Femur (tissue), 1 donor: ENCODE data around the gene CCDC15.

ENCODE experiments used
- DNase-seq: peaks from one replicate; pipeline ENCODE4 v3.0.0-alpha.2; 2017

Gene CCDC15, protein sequence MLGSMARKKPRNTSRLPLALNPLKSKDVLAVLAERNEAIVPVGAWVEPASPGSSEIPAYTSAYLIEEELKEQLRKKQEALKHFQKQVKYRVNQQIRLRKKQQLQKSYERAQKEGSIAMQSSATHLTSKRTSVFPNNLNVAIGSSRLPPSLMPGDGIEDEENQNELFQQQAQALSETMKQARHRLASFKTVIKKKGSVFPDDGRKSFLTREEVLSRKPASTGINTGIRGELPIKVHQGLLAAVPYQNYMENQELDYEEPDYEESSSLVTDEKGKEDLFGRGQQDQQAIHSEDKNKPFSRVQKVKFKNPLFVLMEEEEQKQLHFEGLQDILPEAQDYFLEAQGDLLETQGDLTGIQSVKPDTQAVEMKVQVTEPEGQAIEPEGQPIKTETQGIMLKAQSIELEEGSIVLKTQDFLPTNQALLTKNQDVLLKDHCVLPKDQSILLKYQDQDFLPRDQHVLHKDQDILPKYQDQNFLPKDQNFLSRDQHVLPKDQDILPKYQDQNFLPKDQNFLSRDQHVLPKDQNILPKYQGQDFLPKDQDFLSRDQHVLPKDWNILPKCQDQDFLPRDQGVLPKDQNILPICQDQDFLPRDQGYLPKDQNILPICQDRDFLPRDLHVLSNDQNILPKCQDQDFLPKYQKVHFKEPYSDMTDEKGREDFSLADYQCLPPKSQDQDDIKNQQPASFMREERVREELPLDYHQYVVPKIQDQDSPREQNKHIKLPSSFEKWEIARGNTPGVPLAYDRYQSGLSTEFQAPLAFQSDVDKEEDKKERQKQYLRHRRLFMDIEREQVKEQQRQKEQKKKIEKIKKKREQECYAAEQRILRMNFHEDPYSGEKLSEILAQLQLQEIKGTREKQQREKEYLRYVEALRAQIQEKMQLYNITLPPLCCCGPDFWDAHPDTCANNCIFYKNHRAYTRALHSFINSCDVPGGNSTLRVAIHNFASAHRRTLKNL

GRCh38 chr11:124953753-124954589 lies at the start of gene CCDC15:
CCDC15 (plus strand) TSS chr11:124954202; CDS start chr11:124954733, 531 bp downstream.
- DNase-seq, result peak; percentile 99

GRCh38 chr11:124915541-124916369 lies 38.2 kb upstream of the CCDC15 start:
- DNase-seq, result no peak

- DNase-seq, result no peak
Observed at GRCh38 chr11:124916370-124916710, 37.7 kb upstream of the CCDC15 start.

- peak; percentile 54 for DNase-seq
Observed at GRCh38 chr11:124917115-124917637, 36.8 kb upstream of the CCDC15 start.

GRCh38 chr11:124918950-124919349 lies 35.1 kb upstream of the CCDC15 start, which contains the start of gene HEPN1:
HEPN1 (plus strand) TSS chr11:124919250.
- no peak for DNase-seq

DNA sequence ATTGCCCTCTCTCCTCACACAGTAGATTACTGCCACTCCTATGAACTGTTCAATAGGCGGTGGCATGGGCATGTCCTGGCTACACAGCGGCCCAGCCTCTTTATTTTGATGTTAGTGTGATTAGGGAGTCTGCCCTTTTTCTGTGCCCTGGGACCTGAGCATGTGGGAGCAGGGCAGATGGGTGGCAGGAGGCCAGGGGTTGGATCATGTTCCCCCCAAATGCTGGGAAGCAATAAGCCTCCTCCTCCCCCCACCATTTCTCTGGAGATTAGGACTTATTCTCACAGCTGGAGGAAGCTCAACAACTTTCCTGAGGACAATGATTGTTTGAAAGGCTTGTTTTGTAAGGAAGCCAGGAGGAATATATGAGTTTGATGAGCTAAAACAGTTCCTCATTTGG lies 34.1 kb upstream of the CCDC15 start:
- DNase-seq, result no peak

DNA sequence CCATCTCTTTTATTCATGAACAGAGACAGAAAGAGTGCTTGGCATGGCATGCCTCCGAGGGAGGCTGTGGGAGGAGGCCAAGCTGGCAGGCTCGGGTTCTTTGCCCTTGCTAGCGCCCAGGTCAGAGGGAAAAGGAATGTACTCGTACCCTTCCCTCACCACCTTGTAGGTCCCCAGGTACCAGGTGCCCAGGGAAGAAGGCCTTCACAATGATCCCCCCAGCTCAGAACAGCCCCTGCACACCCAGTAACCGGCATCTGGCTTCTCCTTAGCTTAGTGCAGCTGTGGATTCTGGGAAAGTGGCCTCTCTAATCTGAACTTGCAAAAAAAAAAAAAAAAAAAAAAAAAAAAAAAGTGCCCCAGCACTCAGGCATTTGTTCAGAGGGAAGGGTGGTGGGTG lies 33.6 kb upstream of the CCDC15 start:
- DNase-seq, result no peak

- DNase-seq, result peak; percentile 87
Observed at GRCh38 chr11:124920870-124921609, 33.0 kb upstream of the CCDC15 start.

GRCh38 chr11:124922831-124923230 lies 31.2 kb upstream of the CCDC15 start:
- DNase-seq, result no peak

DNA sequence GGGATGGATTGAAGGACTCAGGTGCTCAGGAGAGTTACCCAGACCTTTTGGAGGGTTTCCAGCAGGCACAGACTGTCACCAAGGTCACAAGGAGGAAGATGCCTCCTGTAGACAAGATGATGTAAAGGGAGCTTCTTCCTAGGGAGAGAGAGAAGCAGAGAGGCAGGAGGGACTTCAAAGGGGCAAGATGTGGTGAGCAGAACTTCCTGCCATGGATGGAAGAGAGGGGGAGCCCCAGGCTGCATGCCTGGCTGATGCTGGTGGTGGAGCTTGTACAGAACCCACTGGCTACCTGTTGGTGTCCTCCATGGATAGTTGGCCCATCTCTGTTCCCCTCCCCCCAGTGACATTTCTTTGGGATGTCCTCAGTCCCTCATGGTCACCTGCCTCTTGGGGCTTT lies 30.7 kb upstream of the CCDC15 start:
- no peak for DNase-seq

- DNase-seq, result no peak
Observed at GRCh38 chr11:124928942-124929665, 24.9 kb upstream of the CCDC15 start.

- no peak for DNase-seq
Observed at GRCh38 chr11:124930799-124931198, 23.2 kb upstream of the CCDC15 start.

DNA sequence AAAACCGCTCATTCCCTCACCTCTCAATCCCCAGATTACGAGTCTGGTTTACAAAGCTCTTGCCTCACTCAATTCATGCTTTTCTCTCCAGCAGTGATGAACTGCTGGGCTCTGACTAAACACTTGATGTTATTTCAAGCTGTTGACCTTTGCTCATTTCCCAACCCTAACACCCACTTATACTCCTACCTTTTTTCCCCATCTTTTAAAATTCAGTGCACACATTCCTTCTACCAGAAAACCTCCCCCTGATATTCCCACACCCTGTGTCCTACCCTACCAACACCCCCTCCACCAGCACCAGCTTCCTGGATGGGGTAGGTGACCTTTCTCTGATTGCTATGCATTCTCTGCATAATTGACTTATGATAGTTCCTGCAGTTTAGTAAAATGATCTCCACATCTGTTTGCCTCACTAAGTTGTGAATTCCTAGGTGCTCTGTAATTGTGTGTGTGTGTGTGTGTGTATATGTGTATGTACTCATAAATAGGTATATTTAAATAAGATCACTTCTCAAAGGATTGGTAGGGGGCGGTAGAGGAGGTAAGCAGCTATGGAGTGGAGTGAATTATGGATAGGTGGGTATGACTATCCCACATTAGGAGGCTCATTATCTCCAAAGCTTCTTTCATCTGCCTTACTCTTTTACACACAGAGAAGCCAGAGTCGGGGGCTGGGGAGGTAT lies 19.0 kb upstream of the CCDC15 start:
- DNase-seq, result no peak

GRCh38 chr11:124935548-124936514 lies 18.2 kb upstream of the CCDC15 start, which contains the start of gene HEPACAM:
HEPACAM (minus strand) TSS chr11:124936047; CDS start chr11:124936006, 41 bp downstream.
- DNase-seq, result no peak

- no peak for DNase-seq
Observed at GRCh38 chr11:124937336-124937935, 16.6 kb upstream of the CCDC15 start.

GRCh38 chr11:124938206-124938765 lies 15.7 kb upstream of the CCDC15 start:
- no peak for DNase-seq

DNA sequence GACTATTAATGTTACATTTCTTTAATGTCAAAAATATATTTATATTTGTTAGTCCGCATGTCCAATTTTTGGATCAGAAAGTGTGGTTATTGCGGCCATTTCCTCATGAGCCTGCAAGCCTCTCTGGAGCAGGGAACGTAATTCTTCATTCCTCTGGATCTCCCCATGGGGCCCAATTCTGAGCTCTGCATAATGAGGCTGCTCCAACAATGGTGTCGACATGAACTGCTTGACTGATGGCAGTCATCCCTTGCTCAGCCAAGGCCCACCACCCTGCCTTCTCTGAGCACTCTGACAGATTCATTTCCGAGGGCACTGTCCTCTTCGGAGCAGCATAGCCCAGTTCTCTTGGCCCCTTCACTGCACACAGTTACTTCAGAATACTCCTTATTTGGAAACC lies 15.0 kb upstream of the CCDC15 start:
- no peak for DNase-seq
